GM12872 (cell line): Measurements from ENCODE around the gene ORM1.

Experiments
- CTCF ChIP-seq: IDR thresholded peaks from 3 replicates; pipeline ENCODE4 v1.5.1; 2011; ENCODE audit warnings: low read depth, mild to moderate bottlenecking, low read length, moderate library complexity; ENCODE audit not compliant: insufficient read depth

Gene ORM1

GRCh38 chr9:114316605-114317230, 6.2 kb upstream of the ORM1 start:
- no peak for TF ChIP-seq CTCF

DNA sequence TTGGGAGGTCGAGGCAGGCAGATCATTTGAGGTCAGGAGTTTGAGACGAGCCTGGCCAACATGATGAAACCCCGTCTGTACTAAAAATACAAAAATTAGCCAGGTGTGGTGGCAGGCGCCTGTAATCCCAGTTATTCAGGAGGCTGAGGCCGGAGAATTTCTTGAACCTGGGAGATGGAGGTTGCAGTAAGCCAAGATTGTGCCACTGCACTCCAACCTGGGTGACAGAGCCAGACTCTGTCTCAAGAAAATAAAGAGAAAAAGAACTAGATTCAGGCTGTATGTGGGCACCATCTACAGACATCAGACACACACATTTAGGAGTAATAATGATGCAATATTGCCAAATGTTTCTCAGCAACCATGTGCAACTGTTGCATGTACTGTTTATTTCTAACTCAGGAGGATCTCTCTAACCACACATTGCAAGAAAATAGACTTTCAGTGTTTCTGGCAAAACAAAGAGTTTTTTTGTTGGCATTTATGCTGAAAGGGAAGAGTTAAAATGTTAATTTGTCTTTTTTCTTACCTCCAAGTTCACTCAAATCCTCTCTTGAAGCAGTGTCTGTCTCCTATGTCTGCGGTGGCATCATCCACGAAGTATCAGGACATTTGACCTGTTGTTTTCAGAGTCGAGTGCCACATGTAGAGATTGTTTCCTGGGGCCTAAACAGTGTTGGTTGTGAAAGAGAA, 5.1 kb upstream of the ORM1 start:
- TF ChIP-seq CTCF = no peak

- no peak for TF ChIP-seq CTCF
Observed at GRCh38 chr9:114318416-114318815, 4.5 kb upstream of the ORM1 start.

DNA sequence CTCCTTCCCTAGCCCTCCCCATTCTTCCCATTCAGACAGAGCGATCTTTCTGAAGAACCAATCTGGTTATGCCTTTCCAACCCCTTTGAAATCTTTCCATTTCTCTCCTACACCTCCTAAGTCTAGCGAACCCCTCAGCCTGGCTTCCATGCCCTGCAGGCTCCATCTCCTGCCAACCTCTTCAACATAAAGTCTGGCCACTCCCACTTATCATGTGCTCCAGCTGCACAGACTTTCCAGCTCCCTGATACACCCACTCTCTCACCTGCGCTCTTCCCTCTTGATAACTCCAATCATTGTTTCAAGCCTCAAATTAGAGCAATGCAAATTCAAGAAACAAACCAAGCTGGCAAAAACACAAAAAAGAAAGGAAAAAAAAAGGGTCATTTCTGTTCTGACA, 3.8 kb upstream of the ORM1 start:
- TF ChIP-seq CTCF = no peak

DNA sequence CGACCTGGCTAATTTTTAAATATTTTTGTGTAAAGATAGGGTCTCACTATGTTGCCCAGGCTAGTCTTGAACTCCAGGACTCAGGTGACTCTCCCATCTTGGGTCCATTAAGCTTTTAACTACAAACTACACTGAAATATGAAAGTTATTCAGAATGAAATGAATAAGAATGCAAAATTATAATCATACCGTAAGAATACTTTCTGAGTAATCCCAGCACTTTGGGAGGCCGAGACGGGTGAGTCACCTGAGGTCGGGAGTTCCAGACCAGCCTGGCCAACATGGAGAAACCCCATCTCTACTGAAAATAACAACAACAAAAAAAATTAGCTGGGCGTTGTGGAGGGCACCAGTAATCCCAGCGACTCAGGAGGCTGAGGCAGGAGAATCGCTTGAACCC, 1.1 kb upstream of the ORM1 start:
- TF ChIP-seq CTCF = no peak

DNA sequence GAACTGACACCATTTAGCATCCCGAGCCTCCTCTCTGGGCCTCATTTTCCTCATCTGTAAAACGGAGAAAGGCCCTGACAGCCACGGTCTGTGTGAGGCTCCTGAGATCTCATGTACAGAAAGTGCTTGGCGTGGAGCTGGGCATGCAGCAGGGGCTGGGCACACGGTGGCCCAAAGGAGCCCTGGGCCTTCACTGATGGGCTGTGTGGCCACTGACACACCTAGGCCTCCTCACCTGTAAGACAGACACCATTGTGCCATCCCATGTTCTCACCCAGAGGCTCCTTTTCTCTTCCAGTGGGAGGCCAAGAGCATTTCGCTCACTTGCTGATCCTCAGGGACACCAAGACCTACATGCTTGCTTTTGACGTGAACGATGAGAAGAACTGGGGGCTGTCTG, 1.6 kb downstream of the ORM1 start:
- TF ChIP-seq CTCF = no peak

- no peak for TF ChIP-seq CTCF
Observed at GRCh38 chr9:114327749-114328148, 4.9 kb downstream of the ORM1 start.
